GM19468 (cell line): Measurements from ENCODE around the gene DAP3.
"Not testable (repeated sequence)": the region's sequence is repeated elsewhere in the genome, so short reads cannot be mapped to it uniquely, and the experiment has no call there.

Source experiments
- ATAC-seq: cut with Tn5 transposase; IDR thresholded peaks from one replicate; pipeline ENCODE4 v1.9.1; 2021; ENCODE audit warnings: mild to moderate bottlenecking, moderate library complexity, moderate number of reproducible peaks; ENCODE audit not compliant: unreplicated experiment; ENCODE audit errors: extremely low read depth

DAP3 gene

GRCh38 chr1:155680531-155680930 lies 8.4 kb upstream of the DAP3 start:
- ATAC-seq = no peak

DNA sequence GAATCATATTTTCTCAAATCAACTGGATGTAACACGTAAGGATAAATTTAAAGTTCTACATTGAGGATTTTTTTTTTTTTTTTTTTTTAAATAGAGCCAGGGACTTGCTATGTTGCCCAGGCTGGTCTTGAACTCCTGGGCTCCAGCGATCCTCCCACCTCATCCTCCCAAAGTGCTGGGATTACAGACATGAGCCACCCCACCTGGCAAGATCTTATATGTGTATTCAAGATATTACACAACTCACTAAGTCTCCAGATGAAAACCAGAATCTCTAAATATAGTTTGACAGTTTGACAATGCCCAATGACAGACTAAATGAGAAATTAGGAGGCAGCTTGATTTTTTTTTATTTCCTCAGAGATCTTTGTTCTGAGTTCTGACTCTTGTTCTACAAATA lies 7.1 kb upstream of the DAP3 start:
- no peak for ATAC-seq

- not testable (repeated sequence) for ATAC-seq
These were observed 1.1 kb upstream of the DAP3 start for GRCh38 chr1:155687705-155688323.

DNA sequence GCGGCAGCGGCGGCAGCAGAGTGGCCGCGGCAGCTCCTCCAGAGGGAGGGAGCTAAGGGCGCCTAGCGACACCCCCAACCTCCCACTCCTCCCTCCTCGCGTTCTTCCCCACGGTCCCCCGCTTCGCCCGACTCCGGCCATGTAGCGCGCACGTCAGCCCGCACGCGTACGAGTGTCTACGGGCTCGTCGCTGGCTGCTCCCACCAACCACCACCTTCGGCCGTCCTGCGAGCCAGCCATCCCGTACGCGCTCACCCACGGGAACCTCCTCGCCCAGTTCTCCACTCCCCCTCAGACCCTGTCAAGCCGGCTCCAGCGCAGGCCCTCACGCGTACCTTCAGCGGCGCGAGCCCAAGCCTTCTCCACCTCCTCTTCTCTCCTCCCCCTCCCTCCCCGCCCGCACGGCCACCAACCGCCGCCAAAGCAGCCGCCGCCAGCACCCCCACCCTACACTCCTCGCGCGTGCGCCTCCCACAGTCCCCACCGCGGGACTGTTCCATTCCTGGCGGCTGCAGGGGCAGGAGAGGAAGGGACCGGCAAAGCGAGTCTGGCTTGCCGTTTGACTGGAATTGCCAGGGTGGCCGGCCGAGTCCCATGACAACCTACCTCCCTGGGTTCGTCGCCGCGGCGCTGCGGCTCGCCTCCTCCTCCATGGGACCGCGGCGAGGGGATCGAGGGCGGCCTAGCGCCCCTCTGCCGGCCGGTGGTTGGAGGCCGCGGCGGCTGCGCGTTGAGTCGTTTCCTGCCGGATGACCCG lies 389 bp upstream of the DAP3 start, which contains the start of gene YY1AP1:
TSS of gene YY1AP1 (minus strand) at position 451 of the 757 bp plus-strand sequence. CDS start 8,338 bp downstream, outside the sequence.
- ATAC-seq = no peak

DNA sequence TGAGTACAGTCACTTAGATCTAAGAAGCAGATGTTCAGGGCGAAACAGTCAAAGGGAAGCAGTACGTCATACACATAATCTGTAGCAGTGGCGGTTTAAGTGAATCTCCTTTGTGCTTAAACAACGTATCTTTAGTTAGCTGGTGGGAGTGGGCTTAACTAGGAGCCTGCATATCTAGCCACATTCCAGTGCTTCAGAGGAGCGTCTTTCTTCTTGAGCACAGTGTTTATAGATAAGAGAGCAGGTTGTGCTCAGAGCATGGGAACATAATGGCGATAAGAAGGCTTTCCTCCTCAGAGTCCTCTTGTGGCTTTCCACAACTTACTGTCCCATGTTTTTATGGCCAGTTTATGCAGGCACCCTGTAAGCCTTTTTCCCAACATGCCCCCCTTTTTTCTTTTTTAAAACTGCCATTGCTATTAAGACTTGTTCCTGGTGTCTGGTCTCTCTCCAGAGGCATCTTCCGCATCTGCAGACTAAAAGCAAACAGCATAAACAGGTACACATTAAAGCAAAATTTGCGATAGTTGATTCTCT lies 3.2 kb downstream of the DAP3 start:
- no peak for ATAC-seq

DNA sequence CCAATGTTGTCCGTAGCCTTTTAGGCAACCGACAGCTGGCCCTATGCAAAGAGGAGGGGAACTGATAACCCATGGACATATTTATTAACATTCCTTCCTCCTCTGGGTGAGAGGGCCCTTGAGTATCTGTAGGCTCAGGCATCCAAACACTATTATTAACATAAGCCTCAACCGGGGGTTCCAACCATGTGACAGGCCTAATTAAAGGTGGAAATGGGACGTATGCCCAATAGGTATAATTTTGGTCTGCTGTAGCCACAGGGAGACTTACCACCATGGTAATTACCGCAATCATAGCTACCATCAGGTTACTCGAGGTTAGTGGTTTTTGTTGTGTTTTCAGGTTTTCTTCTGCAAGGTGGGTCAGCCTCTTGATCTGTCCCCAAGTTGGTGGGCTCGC lies 5.3 kb downstream of the DAP3 start:
- ATAC-seq = no peak

- ATAC-seq = no peak
These were observed 6.2 kb downstream of the DAP3 start for GRCh38 chr1:155695072-155695471.

GRCh38 chr1:155695608-155696007 lies 6.7 kb downstream of the DAP3 start:
- no peak for ATAC-seq

DNA sequence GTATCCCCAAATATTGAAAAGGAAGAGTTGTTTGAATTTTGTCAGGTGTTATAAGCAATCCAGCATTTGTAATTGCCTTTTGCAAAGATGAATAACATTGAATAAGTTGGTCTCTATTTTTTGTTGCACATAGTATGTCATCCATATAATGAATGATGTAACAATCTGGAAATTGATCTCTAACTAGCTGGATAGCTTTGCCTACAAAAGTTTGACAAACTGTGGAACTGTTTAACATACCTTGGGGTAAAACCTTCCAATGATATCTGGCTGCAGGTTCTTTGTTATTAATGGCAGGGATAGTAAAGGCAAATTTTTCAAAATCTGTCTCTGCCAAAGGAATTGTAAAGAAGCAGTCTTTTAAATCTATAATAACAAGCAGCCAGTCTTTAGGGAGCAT lies 7.6 kb downstream of the DAP3 start:
- ATAC-seq = no peak

DNA sequence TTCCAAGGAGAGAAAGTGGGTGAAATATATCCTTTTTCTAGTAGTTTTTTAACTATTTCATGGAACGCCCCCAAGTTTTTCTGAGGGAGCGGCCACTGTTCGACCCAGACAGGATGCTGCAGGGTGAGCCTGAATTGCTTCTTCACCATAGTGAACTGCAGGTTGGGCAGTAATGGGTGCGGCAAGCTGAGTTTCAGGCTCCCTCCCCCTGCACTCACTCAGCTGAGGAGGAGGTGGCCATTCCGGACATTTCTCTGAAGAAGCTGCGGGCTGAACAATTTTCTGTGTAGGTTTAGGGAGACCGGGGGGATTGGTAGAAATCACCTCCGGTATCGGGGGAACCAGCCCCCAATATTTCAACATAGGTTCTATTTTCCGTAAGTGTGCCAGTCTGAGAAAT lies 8.2 kb downstream of the DAP3 start:
- ATAC-seq = no peak

GRCh38 chr1:155697616-155698015 lies 8.7 kb downstream of the DAP3 start:
- ATAC-seq = not testable (repeated sequence)

GRCh38 chr1:155698382-155699038 lies 9.6 kb downstream of the DAP3 start:
- ATAC-seq = no peak

GRCh38 chr1:155699062-155699461 lies 10.2 kb downstream of the DAP3 start:
- ATAC-seq = not testable (repeated sequence)

GRCh38 chr1:155701675-155702074 lies 12.8 kb downstream of the DAP3 start:
- ATAC-seq = not testable (repeated sequence)

DNA sequence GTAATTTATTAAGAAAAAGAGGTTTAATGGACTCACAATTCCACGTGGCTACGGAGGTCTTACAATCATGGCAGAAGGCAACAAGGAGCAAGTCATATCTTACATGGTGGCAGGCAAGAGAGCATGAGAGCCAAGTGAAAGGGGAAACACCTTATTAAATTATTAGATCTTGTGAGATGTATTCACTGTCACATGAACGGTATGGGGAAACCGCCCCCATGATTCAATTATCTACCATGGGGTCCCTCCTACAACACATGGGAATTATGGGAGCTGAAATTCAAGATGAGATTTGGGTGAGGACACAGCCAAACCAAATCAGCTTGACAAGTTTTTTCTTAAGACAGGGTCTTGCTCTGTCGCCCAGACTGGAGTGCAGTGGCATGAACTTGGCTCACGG lies 14.3 kb downstream of the DAP3 start:
- no peak for ATAC-seq

DNA sequence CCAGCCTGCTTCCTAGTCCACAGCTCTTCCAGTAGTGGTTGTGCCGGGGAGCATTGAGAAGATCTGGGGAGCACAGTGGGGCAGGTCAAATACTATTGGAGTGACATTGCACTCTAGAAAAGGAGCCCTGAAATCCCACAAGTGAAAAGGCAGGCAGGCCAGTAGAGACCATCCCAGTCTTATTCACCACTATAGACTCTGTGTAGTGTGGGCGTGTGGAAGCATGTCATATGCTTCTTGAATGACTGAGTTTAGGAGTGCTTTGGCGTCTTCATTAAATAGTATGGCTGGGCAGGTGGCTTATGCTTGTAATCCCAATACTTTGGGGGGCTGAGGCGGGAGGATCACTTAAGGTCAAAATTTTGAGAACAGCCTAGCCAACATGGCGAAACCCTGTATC lies 15.5 kb downstream of the DAP3 start:
- ATAC-seq = not testable (repeated sequence)

DNA sequence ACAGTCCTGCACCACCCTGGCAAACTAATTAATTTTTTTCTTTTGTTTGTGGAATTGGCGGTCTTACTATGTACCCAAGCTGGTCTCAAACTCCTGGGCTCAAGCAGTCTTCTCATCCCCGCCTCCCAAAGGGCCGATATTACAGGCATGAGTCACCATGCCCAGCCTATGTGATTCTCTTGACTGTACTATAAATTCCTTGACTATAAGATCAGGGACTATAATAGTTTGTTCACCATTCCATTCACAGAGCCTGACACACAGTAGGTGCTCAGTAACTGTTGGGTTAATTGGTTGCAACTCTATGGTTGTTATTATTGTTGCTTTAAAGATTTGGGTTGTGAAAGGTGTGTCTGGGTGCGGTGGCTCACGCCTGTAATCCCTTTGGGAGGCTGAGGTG lies 17.2 kb downstream of the DAP3 start:
- ATAC-seq = no peak

- ATAC-seq = no peak
These were observed 20.5 kb downstream of the DAP3 start for GRCh38 chr1:155709391-155709790.

GRCh38 chr1:155711457-155711856 lies 22.6 kb downstream of the DAP3 start:
- not testable (repeated sequence) for ATAC-seq

GRCh38 chr1:155712636-155713035 lies 23.7 kb downstream of the DAP3 start:
- not testable (repeated sequence) for ATAC-seq

- ATAC-seq = no peak
These were observed 24.2 kb downstream of the DAP3 start for GRCh38 chr1:155713075-155713474.
